Osteoblast (primary cell): ENCODE results near the gene SMAD4. TPM values are rescaled to one million over a fixed set of nuclear protein-coding genes. Genes with fewer than 3 reads are reported as not detected.

Source experiments
- DNase-seq: peaks from one replicate; pipeline ENCODE4 v3.0.0; 2011; ENCODE audit warnings: low spot score, mixed read lengths; ENCODE audit not compliant: insufficient read length; ENCODE audit errors: missing footprints
- H2AFZ ChIP-seq: 2 replicates; pipeline ENCODE4 v1.6.0; 2011; ENCODE audit warnings: mild to moderate bottlenecking, low read length
- H3K27ac ChIP-seq: 2 replicates; pipeline ENCODE4 v1.5.1; 2011; ENCODE audit warnings: mild to moderate bottlenecking, low read depth, low read length, moderate library complexity
- H3K27me3 ChIP-seq: 2 replicates; pipeline ENCODE4 v1.6.0; 2012; ENCODE audit warnings: mild to moderate bottlenecking, control low read depth, inconsistent platforms, low read length, moderate library complexity; ENCODE audit not compliant: insufficient read depth
- H3K36me3 ChIP-seq: 2 replicates; pipeline ENCODE4 v1.5.1; 2011; ENCODE audit warnings: mild to moderate bottlenecking, low read length, control low read depth, moderate library complexity; ENCODE audit not compliant: insufficient read depth
- H3K4me1 ChIP-seq: 2 replicates; pipeline ENCODE4 v1.5.1; 2011; ENCODE audit warnings: mild to moderate bottlenecking, low read length, control low read depth, moderate library complexity; ENCODE audit not compliant: insufficient read depth
- H3K4me2 ChIP-seq: 2 replicates; pipeline ENCODE4 v1.6.0; 2011; ENCODE audit warnings: mild to moderate bottlenecking, low read length; ENCODE audit not compliant: insufficient read depth
- H3K4me3 ChIP-seq: fragments of 200-600 bp; sonication (generic); 3 replicates; pipeline ENCODE4 v1.5.1; 2012; ENCODE audit warnings: mild to moderate bottlenecking, low read length, inconsistent platforms; ENCODE audit not compliant: insufficient read depth
- H3K79me2 ChIP-seq: 2 replicates; pipeline ENCODE4 v1.6.0; 2012; ENCODE audit warnings: mild to moderate bottlenecking, low read length, control low read depth, inconsistent platforms; ENCODE audit not compliant: insufficient read depth
- H3K9me3 ChIP-seq: 2 replicates; pipeline ENCODE4 v1.5.1; 2011; ENCODE audit warnings: low read depth, low read length, control low read depth
- H4K20me1 ChIP-seq: 2 replicates; pipeline ENCODE4 v1.6.0; 2012; ENCODE audit warnings: mild to moderate bottlenecking, low read length, control low read depth; ENCODE audit not compliant: insufficient read depth
- CTCF ChIP-seq: IDR thresholded peaks from 2 replicates; pipeline ENCODE4 v1.5.1; 2011; ENCODE audit warnings: mild to moderate bottlenecking, low read depth, low read length, moderate library complexity; ENCODE audit errors: extremely low read depth
- total RNA-seq: library from RNA; depleted of rRNA; stranded (reverse); fragments of >200 nt; gene quantifications from 2 replicates; pipeline ENCODE4 v1.2.3, GENCODE V29; 2012

The SMAD4 gene
- total RNA-seq, 1 donor, result 121 TPM

GRCh38 chr18:51082571-51083267, 52.7 kb downstream of the SMAD4 start:
- DNase-seq, result no peak
- no peaks in the 10 kb centered on the region for H3K9me3 ChIP-seq
- H4K20me1 ChIP-seq, result no peaks in the 10 kb centered on the region
- no peaks in the 10 kb centered on the region for H3K27me3 ChIP-seq
- peak overlapping the region; percentile 9 for H3K27ac ChIP-seq
- peaks cover 54% of the 10 kb centered on the region for H3K36me3 ChIP-seq
- H2AFZ ChIP-seq, result no peak overlapping the region
- H3K4me3 ChIP-seq, result no peak overlapping the region
- H3K4me2 ChIP-seq, result no peak overlapping the region
- H3K4me1 ChIP-seq, result peaks cover 8% of the 10 kb centered on the region
- no peaks in the 10 kb centered on the region for H3K79me2 ChIP-seq
- no peak for TF ChIP-seq CTCF

- Histone ChIP-seq H3K79me2 (no peaks in the 10 kb centered on the region), H2AFZ (no peak overlapping the region), H3K27me3 (no peaks in the 10 kb centered on the region), H3K36me3 (peaks cover 47% of the 10 kb centered on the region), H3K4me1 (peaks cover 8% of the 10 kb centered on the region), H3K4me3 (no peak overlapping the region), H4K20me1 (no peaks in the 10 kb centered on the region), H3K4me2 (no peak overlapping the region), H3K27ac (no peak overlapping the region), H3K9me3 (no peaks in the 10 kb centered on the region)
- no peak for DNase-seq
- TF ChIP-seq CTCF, result no peak
Observed at GRCh38 chr18:51083398-51083797, 53.4 kb downstream of the SMAD4 start.

GRCh38 chr18:51088410-51088809, 58.4 kb downstream of the SMAD4 start:
- H3K27me3 ChIP-seq, result no peaks in the 10 kb centered on the region
- H3K27ac ChIP-seq, result no peak overlapping the region
- H3K4me2 ChIP-seq, result no peak overlapping the region
- H3K9me3 ChIP-seq, result no peaks in the 10 kb centered on the region
- TF ChIP-seq CTCF, result no peak
- H3K79me2 ChIP-seq, result no peaks in the 10 kb centered on the region
- no peak overlapping the region for H3K4me3 ChIP-seq
- no peak for DNase-seq
- H4K20me1 ChIP-seq, result no peaks in the 10 kb centered on the region
- H3K36me3 ChIP-seq, result peaks cover 23% of the 10 kb centered on the region
- no peak overlapping the region for H2AFZ ChIP-seq
- H3K4me1 ChIP-seq, result no peaks in the 10 kb centered on the region

- DNase-seq, result no peak
- Histone ChIP-seq H3K27ac (no peak overlapping the region), H3K36me3 (peaks cover 12% of the 10 kb centered on the region), H4K20me1 (no peaks in the 10 kb centered on the region), H2AFZ (no peak overlapping the region), H3K4me1 (no peaks in the 10 kb centered on the region), H3K4me2 (no peak overlapping the region), H3K9me3 (no peaks in the 10 kb centered on the region), H3K79me2 (no peaks in the 10 kb centered on the region), H3K4me3 (no peak overlapping the region), H3K27me3 (no peaks in the 10 kb centered on the region)
- TF ChIP-seq CTCF, result no peak
Observed at GRCh38 chr18:51089691-51090090, 59.7 kb downstream of the SMAD4 start.
